ENCODE data around the gene SHC3.

SHC3 gene

DNA sequence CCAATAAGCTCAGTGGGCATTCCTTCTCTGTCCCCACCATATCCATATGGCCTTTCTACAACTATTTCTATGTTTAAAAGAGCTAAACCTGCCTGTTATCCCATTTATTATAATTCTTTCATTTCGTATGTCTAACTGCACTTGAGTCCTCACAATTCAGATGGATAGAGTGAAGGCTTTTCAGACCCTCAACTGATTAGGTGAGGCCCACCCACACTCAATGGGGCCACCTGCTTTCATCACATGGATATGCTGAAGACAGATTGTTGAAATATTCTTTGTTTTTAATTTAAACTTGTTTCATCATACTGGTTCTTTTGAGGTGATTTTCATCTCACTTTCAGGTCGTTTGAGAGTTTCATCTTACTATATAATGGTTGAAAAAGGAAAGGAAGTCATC lies 193.0 kb downstream of the SHC3 start:
- no peak for ATAC-seq

DNA sequence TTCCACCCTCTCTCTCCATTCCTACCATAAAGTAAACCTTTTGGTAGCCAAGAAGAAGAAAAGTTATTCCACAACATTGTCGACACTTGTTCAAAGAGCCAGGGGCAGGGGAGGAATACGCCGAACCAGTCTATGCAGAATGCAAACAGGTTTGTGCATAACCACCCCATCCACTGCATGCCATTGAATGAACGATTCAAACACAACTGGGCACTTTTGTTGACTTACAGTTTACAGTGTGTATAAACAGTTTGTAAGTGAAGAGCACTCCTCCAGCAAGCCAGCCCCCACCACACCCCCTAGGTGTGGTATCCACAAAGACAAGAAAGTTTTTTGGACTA lies 194.1 kb downstream of the SHC3 start:
- ATAC-seq = no peak
- no peak for DNase-seq

More for the DNA sequence above, 193.0 kb downstream of the SHC3 start:
- no peak for DNase-seq

DNA sequence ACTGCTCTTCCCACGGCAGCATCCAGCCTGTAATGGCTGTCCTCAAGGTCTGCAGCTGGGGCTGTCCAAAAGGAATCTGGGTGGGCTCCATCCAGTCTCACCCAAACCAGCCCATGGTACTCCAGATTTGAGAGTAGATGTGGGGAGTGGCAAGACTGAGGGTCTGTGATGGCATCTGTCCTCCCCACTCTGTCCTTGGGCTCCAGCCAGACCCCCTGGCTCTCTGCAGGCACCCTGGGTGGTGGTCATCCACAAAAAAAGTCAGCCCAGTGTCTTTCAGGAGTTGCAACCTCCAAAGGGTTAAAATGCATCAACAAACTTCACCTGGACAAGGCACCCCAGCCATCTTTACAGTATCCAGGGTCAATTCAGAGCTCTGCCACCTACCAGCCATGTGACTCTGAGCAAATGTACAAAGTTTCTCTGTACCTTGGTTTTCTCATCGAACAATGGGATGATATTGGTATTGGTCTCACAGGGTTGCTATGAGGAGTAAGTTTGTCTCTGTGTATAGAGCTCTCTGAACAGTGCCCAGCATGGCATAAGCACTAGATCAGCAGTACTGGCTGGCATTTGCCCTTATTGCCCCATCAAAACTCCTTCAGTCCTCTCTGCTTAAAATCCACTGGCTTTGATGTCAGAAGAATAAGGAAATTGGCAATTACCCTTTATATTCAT lies 194.6 kb downstream of the SHC3 start:
- DNase-seq (no peak), ATAC-seq (no peak)

DNA sequence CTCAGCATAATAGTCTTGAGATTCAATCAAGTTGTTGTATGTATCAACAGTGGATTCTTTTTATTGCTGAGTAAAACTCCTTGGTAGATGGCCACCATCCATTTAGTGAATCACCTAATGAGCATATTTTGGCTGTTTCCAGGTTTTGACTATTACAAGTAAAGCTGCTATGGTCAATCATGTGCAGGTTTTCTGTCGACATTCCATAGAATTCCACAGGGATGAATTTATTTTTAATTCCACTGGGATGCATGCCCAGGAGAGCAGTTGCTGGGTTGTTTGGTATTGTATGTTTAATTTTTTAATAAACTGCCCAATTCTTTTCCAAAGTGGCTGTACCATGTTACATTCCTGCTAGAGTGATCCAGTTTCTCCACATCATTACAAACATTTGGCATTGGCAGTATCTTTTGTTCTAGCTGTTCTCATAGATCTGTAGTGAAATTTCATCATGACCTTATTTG lies 197.8 kb downstream of the SHC3 start:
- DNase-seq = no peak

DNA sequence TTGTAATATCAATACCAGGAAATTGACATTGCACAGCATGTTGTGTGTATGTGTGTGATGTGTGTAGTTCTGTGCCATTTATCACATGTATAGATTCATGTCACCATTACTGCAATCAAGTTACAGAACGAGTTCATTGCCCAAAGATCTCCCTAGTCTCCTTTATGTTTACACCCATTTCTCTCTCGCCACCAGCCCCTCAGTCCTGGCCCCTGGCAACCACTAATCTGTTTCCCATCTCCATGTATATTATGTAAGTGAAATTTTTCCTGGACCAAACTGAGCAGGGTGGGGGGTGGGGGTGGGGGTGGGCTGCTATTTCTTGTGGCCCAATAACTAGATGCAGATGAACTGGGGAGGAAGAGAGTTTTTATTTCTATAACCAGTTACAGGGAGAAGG lies 198.8 kb downstream of the SHC3 start:
- no peak for ATAC-seq
- DNase-seq = no peak

More for the DNA sequence above, 197.8 kb downstream of the SHC3 start:
- no peak for ATAC-seq

DNA sequence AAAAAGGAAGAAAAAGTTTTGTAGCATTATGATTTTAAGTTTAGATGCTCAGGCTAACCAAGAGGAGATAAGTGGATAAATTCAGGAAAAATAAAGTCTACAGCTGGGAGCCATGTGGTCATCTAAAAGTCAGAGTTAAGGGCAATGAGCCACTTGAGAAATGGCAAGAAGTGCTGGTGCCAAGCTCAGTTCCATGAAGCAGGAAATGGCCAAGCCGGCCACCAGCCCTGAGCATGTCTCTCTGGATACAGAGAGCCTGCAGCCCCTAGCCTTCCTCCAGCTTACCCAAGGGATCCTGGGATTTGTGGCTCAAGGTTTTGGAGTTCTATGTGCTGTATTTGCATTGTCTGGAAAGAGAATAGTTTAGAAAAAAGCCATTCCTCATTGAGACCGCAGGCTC lies 199.6 kb downstream of the SHC3 start:
- DNase-seq (no peak), ATAC-seq (no peak)

DNA sequence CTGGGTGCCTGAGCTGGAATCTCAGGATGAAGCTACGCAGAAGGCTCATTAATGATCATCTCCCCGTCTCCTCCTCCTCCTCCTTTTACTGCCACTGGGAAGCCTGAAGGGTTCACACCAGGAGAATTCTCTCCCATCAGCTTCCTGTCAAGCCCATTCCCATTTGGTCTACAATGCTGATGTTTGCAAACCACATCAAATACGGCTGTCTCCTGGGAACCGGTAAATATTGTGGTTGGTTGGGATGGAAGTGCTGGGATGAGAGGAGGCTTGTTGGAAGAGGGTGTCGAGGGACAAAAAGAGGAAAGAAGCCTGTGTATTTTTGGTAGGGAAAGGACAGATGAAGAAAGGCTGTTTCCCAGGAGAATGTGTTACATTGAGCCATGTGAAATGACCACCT lies 200.6 kb downstream of the SHC3 start:
- ATAC-seq (no peak), DNase-seq (no peak)

DNA sequence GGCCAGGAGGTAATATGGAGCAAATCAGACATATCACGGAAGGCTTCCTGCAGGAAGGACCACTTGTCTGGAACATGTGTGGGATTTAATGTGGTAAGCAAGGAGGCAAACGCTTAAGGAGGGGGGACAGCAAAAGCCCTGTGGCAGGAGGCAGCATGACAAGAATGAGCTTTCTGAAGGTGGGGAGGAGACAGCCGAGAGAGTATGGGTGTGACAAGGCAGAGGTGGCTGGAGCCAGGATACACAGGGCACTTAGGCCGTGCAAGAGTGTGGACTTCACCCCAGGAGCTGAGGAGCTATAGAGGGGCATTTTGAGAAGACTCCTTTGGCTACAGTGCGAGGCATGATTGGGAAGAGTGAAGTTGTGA lies 201.7 kb downstream of the SHC3 start:
- peak; percentile 29 for ATAC-seq

DNA sequence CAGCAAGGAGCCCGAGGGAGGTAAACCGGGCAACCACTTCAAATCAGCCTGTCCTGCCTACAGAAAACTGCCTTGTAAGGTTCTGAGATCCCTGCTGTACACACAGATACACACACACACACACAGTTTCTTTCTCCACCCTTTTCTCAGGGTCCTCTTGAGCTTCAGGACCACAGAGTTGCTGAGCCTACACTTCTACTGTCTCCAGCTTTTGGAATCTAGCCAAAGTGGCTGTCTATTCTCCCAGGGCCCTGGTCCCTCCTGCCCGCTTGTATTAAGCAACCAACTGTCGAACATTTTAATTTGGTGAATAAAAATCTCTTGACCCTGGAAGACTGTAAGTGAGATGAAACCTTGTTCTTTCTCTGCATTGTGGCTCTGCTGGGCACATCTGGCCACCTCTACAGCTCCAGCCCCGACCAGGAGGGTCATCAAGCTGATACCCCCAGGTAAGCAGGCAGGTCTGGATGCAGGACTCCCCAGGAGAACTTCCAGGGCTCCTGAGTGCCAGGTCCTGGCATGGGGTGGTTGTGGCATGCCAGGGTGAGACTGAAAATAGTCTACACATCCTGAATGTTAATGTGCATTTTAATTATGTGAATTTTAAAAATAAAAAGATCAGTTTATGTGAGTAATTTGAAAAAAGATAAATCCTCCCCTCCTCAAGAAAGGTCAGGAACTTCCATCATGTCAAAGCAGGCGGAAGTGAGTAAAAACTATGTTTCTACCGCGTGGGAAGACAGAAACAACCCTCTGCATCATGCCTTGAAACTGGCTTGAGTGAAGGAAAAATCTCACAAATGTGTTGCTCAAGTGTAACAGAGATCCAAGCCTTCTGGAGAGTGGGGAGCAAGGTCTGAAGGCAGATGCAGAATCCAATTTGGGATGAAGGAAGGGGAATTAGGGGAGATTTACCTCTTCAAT lies 202.4 kb downstream of the SHC3 start:
- ATAC-seq (peak; percentile 65), DNase-seq (no peak)

More for the DNA sequence above, 201.7 kb downstream of the SHC3 start:
- DNase-seq = no peak

DNA sequence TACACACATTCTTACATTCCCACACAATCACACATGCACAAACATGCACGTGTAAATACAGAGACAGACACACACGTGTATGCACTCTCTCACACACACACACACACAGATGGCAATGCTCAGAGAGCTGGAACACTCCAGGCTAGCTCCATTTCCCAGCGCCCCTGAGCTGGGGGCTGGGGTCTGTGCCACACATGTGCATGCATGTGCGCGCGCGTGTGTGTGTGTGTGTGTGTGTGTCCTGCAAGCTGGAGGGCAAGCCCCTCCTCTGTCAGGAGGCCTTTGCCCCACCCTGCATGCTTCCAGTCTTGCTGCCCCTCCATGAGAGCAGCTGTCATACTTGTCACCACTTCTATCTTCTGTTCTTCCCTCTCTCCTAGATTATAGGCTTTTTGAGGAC lies 204.0 kb downstream of the SHC3 start:
- DNase-seq (no peak), ATAC-seq (no peak)

DNA sequence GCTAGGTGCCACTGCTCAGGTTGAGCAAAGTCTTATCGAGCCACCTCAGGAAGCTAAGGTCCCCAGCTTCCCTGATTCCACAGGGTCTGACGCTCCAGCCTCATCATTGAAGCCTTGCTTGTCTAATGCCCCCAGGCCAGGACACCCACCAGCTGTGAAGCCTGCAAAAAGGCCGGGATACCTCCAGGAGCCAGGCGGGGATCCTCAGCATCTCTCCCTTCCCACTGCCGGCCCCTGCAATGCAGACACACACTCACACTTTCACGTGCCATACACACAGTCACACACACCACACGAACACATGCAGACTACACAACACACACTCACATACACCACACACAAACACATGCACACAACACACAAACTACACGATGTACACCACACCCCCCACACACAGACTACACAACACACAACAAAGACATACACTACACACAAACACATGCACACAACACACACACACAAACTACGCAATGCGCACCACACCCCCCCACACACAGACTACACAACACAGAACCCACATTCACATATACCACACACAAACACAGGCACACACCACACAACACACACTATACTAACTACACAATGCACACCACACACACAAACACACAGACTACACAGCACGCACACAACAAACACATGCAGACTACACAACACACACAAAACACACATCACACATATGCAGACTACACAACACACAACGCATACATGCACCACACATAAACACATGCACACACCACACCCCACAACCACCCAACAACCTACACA lies 205.2 kb downstream of the SHC3 start:
- ATAC-seq = no peak
- no peak for DNase-seq

DNA sequence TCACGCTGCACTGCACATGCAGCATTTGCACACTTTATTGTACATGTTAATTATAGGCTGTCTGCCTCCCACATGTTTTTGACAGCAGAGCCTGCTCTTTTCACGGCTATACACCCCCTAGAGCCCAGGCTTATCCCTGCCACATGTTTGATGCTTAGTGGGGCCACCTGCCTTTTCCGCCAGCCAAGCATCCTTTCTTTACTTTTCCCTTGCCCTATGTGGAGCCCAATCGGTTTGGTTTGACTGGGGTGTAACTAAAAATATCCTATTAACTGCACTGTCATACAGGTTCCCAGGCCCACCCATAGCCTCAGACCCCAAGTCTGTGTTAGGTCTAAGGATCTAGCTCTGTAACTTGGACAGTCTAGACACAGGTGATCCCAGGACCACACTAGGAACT lies 206.2 kb downstream of the SHC3 start:
- ATAC-seq = no peak
- no peak for DNase-seq

DNA sequence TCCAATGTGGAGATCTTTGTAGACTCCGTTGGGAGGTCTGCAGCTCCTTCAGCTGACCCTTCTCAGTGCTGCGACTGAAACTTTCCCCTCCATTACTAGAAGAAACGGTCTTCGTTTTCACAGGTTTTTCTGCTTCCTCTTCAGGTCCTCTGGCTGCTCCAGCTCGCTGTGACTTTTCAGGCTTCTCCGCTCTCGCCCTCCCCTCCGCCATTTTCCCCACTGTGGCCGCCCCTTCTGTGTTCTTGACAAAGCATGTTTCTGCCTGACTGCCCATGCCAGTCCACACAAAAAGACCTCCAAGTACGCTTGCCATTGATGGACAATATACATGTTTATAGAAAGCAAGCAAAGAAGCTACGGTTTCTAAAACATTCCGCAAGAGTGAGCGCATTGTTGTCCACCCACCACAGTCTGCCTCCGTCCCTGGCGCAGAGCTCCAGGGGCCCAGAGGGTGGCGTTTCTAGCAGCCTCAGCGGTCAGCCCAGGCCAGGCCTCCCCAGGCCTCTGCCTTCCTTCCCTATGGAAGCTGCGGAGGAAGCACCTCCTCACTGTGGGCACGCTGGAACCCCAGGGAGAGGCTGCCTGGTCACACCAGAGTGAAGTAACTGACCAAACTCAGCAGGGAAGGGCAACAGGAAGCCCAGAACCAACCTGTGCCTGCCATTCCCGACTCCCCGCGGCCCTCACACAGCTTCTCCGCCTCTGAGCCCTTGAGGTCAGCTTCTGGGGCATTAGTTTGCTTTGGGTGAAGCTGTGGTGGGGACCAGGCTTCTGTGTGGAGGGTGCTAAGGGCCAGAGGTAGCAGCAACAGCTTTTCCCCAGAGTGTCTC lies 207.3 kb downstream of the SHC3 start:
- no peak for ATAC-seq
- DNase-seq = no peak

DNA sequence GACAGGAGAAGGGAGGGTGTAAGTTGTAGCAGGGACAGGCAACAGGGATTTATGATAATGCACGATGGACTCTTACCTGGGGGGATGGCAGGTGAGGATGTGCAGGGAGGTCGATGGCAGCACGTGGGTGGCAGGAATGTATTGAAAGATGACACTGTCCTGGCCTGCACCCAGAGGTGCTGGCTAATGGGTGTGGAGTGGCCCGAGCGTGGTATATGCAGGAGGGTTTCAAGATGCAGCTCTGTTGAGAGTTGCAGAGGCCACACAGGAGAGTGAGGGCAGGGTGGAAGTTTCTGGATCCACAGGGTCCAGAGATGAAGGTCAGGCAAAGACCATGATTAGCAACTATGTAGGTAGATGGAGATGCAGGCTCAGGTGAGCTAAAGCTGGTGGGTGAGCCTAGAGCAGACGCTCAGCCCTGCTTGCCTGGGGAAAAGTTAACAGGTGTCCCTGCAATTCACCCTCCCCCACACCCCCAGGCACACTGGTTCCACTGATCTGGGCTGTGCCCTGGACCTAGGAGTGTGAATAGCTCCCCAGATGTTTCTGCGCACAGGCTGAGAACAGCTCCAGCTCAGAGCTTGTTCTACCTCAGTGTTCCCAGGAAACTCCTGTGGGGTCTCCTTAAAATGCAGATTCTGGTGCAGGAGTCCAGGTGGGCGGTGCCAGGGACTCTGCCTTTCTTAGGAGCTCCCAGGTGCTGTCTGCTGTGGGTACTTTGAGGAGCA lies 208.8 kb downstream of the SHC3 start:
- DNase-seq (no peak), ATAC-seq (no peak)

DNA sequence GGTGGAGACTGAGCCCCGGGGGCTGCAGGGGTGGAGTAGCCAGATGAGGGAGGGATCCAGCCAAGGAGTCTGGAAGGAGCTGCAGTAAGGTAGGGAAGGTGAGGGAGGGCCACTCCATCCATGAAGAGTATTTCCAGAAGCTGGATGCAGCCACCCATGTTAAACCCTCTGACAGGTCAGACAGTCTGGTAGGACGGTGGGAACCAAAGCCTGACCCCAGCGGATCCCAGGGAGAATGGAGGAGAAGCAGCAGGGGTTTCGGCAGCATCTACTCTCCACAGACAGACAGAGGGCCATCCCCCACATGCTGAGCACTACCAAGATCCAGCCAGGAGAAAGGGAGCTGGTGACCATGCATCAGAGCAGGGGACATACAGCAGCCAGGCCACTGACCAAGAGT lies 209.8 kb downstream of the SHC3 start:
- no peak for ATAC-seq
- no peak for DNase-seq

DNA sequence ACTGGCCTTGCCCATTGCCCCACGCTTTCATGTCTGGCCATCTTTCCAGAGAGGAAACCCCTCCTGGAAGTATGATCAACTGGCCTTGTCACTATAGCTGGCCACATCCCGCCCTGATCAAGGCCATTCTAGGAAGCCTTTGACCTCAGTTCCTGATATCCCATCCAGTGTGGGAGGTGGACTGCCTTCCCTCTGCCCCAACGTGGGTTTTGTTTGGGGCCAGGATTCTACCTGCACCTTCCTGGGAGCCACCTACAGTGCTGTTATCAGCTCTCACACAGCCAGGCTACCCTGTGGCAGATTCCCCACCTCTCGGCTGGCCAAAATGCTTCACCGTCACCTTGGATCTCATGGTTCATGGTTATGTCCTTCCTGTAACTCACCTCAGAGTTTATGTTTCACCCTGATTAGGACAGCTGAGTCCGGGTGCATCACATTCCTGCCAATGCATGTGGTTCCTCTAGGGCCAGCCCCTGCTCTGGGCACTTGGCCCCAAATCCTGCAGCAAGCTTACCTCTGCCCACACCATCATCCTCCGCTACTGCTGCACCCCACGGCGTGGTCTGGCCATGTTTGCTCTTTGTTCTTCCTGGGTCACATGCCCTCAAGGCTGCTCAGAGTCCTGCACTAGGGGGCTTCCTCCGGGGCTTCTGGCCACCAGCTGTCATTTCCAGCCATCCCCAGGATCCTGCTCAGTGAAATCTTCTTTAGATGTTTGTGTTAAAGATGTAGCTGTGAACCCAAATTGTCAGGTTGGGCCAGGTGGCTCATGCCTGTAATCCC lies 211.5 kb downstream of the SHC3 start:
- ATAC-seq = no peak
- DNase-seq = no peak

DNA sequence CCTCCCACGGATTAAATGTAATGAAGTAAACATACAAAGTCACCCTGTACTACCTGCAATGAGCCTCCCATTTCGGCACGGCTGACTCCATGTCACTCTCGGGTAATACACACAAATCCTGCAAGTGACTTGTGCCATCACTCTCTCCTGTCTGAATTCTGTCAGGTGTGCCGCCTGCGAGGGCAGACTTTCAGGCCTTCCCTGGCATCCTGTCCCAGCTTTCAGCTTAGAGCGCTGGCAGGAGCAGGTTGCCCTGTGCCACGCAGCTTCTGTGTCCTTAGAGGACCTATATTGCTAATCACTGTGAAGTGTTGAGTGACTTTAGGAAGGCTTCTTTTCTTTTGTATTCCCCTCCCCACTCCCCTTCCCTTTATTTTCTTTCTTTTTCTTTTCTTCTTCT lies 213.1 kb downstream of the SHC3 start:
- ATAC-seq (no peak), DNase-seq (no peak)

DNA sequence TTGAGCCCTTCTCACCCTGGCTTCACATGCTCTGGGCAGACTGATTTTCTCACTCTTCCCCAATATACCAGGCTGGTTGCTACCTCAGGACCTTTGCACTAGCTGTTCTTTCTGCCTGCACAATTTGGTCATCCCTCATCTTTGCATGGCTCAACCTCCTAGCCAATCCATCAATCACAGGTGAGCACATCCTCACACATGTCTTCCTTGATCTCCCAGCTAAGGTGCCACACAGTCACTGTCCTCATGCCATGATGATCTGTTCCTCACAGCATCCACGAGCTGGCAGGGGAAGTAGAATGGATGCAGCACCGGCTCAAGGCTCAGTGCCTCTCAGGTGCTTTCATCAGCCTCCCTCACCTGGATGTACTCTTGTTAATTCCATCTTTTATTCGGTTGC lies 218.0 kb downstream of the SHC3 start:
- DNase-seq (no peak), ATAC-seq (no peak)

DNA sequence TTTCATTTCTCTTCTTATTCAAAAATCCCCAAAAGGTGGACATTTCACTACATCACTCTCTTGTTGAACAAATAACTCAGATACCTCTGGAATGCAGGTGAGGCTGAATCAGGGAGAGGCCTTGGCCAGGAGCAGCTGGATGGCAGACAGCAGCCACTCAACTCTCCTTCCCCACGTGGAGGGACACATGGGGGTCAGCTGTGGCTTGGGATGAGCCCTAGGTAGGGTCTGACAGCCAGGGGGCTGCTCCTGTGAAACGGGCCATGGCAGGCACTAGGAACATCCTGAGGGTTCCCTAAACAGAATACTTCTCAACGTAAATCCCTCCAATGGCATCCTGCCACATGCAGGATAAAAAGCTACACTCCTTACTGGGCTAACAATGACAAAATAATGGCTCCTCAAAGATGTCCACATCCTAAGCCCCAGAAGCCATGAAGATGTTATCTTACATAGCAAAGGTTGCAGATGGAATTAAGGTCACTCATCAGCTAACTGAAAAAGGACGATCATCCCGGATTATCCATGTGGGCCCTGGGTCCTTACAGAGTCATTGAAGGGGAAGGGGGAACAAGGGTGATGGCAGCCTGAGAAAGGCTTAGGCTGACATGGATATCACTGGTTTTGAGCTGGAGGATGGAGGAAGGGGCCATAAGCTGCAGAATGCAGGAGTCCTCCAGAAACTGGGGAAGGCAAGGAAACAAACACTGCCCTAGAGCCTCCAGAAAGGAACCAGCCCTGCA lies 218.7 kb downstream of the SHC3 start:
- no peak for DNase-seq
- ATAC-seq = no peak

DNA sequence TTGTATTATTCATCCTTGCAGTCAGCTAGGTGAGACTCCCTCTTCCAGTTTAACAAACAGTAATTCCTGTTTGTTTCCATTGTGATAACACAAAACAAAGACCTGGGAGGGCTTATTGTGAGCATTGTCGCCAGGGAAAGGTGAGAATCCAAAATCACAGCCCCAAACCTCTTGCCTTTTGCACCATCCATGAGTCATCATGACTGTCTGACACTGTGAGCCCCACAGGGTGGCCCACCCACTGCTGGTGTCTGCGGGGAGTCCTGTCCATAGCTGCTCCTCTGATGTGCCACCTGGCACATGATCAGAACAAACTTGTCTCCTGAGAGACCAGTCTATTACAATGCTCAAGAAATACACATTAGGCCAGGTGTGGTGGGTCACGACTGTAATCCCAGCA lies 221.1 kb downstream of the SHC3 start:
- ATAC-seq (no peak), DNase-seq (no peak)

Measured in stimulated activated naive CD8-positive, alpha-beta T cell treated with anti-CD3 and anti-CD28 coated beads, Interleukin-15, Interleukin-2, amounts not matched to agents 100 U/mL and 50 U/mL, for 24 hours (primary cell).